ENCODE data around the gene WDHD1.

Gene WDHD1

GRCh38 chr14:55053018-55053417 is 26.1 kb upstream of the WDHD1 start:
- H3K27ac ChIP-seq = no peak overlapping the region
- TF ChIP-seq ZFX (IDR thresholded peaks at IDR 0.05) = no peak
- TF ChIP-seq CTCF (conservative IDR thresholded peaks at IDR 0.05) = no peak

- TF ChIP-seq CTCF (conservative IDR thresholded peaks at IDR 0.05) (no peak), ZFX (IDR thresholded peaks at IDR 0.05) (no peak)
- H3K27ac ChIP-seq = peak overlapping the region; percentile 99
Observed at GRCh38 chr14:55052269-55052930, 25.5 kb upstream of the WDHD1 start.

GRCh38 chr14:55051423-55052268 is 24.7 kb upstream of the WDHD1 start, which contains the start of gene MAPK1IP1L:
Gene MAPK1IP1L, plus strand, starts transcription at chr14:55051647. Its CDS starts 10,037 bp downstream, at chr14:55061684.
- TF ChIP-seq CTCF (conservative IDR thresholded peaks at IDR 0.05) = peak; percentile 100
- peak; percentile 45; the same call in 1 of the 2 replicates for TF ChIP-seq ZFX (IDR thresholded peaks at IDR 0.05)
- H3K27ac ChIP-seq = peak within 1 kb of the TSS; percentile 99

GRCh38 chr14:55051165-55051422 is 24.2 kb upstream of the WDHD1 start:
- peak overlapping the region; percentile 99 for H3K27ac ChIP-seq
- TF ChIP-seq CTCF (conservative IDR thresholded peaks at IDR 0.05) (no peak), ZFX (IDR thresholded peaks at IDR 0.05) (peak; percentile 43; the same call in 1 of the 2 replicates)

- H3K27ac ChIP-seq = no peak overlapping the region
- TF ChIP-seq ZFX (IDR thresholded peaks at IDR 0.05) (no peak), CTCF (conservative IDR thresholded peaks at IDR 0.05) (no peak)
Observed at GRCh38 chr14:55048900-55049436, 22.1 kb upstream of the WDHD1 start.

- H3K27ac ChIP-seq = no peak overlapping the region
- TF ChIP-seq CTCF (conservative IDR thresholded peaks at IDR 0.05) = no peak
- no peak for TF ChIP-seq ZFX (IDR thresholded peaks at IDR 0.05)
Observed at GRCh38 chr14:55047301-55048053, 20.6 kb upstream of the WDHD1 start.

Data from C4-2B (cell line).